SU-DHL-6 (cell line): ENCODE results near the gene GRM3.

Source experiments
- H2AFZ ChIP-seq: fragments of 200-600 bp; sonication (generic); 2 replicates; pipeline ENCODE4 v1.6.1; 2014; ENCODE audit warnings: low read depth, mild to moderate bottlenecking, moderate library complexity, mixed read lengths, antibody characterized with exemption, low read length; ENCODE audit not compliant: severe bottlenecking
- H3F3A ChIP-seq: fragments of 200-600 bp; shearing (Covaris generic); 2 replicates; pipeline ENCODE4 v1.6.0; 2016; ENCODE audit warnings: antibody characterized with exemption, mild to moderate bottlenecking; ENCODE audit not compliant: insufficient read depth
- H3K27ac ChIP-seq: fragments of 200-600 bp; sonication (generic); 2 replicates; pipeline ENCODE4 v1.5.1; 2016; ENCODE audit warnings: low read depth, mild to moderate bottlenecking, low read length, moderate library complexity, mixed read lengths
- H3K27me3 ChIP-seq: fragments of 200-600 bp; sonication (generic), shearing (Covaris generic); 2 replicates; pipeline ENCODE4 v1.6.0; 2014; ENCODE audit warnings: mild to moderate bottlenecking, low read length
- H3K36me3 ChIP-seq: fragments of 200-600 bp; sonication (generic); 2 replicates; pipeline ENCODE4 v1.6.1; 2014; ENCODE audit warnings: mild to moderate bottlenecking, low read length, mixed read lengths
- H3K4me2 ChIP-seq: fragments of 300-600, 200-600 bp; shearing (Covaris generic), sonication (generic); 2 replicates; pipeline ENCODE4 v1.6.0; 2014; ENCODE audit warnings: low read length, low read depth, mild to moderate bottlenecking; ENCODE audit not compliant: poor library complexity, severe bottlenecking
- H3K4me3 ChIP-seq: fragments of 200-600 bp; sonication (generic); 2 replicates; pipeline ENCODE4 v1.5.1; 2014; ENCODE audit warnings: antibody characterized with exemption, low read length, mild to moderate bottlenecking, mixed read lengths; ENCODE audit not compliant: insufficient read depth, poor library complexity, severe bottlenecking
- H3K79me2 ChIP-seq: fragments of 200-600 bp; sonication (generic); 2 replicates; pipeline ENCODE4 v1.6.1; 2014; ENCODE audit warnings: mild to moderate bottlenecking, low read length, moderate library complexity; ENCODE audit not compliant: insufficient read depth
- H3K9ac ChIP-seq: fragments of 200-600 bp; sonication (generic); 2 replicates; pipeline ENCODE4 v1.7.0; 2014; ENCODE audit warnings: mild to moderate bottlenecking, low read length
- H3K9me2 ChIP-seq: fragments of 200-600 bp; sonication (generic); replicated peaks from 2 replicates; pipeline ENCODE4 v1.6.1; 2014; ENCODE audit warnings: low read length; ENCODE audit not compliant: insufficient read depth
- H3K9me3 ChIP-seq: fragments of 200-600 bp; sonication (generic); 2 replicates; pipeline ENCODE4 v1.6.1; 2014; ENCODE audit warnings: low read length, mixed read lengths; ENCODE audit not compliant: insufficient read depth
- H4K20me1 ChIP-seq: fragments of 200-600 bp; sonication (generic); 2 replicates; pipeline ENCODE4 v1.6.1; 2014; ENCODE audit warnings: low read depth, mild to moderate bottlenecking, antibody characterized with exemption, low read length, moderate library complexity, mixed read lengths
- EZH2phosphoT487 ChIP-seq: fragments of 200-600 bp; sonication (generic), shearing (Covaris generic); conservative IDR thresholded peaks from 2 replicates; pipeline ENCODE4 v1.6.1; 2018; ENCODE audit warnings: mild to moderate bottlenecking, antibody characterized with exemption, low read length, moderate library complexity, mixed read lengths
- TF ChIP-seq, protein P1 (sequence below): fragments of 200-600 bp; sonication (generic); IDR thresholded peaks from one replicate; pipeline ENCODE4 v1.5.1; 2017; ENCODE audit warnings: antibody characterized with exemption, mild to moderate bottlenecking, low read length, moderate library complexity; ENCODE audit not compliant: insufficient read depth, poor library complexity, severe bottlenecking

Gene GRM3

DNA sequence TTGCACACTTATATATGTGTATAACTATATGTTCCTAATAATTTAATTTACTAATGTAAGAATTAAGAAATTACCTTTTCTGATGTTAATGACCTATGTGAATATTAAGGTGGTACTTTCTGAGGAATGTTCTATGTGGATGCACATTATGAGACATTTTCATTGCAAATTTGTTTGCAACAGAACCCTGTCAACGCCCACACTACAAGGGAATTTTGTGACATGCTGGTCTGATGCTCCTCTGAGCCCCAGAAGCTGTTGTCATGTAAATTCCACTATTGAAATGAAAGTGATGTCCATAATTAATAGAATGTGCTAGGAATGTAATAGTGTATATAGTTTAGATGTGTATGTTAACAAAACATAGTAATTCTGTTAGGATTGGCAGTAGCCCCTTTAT is 4.5 kb downstream of the GRM3 start:
- H3K4me3 ChIP-seq, result no peak overlapping the region

DNA sequence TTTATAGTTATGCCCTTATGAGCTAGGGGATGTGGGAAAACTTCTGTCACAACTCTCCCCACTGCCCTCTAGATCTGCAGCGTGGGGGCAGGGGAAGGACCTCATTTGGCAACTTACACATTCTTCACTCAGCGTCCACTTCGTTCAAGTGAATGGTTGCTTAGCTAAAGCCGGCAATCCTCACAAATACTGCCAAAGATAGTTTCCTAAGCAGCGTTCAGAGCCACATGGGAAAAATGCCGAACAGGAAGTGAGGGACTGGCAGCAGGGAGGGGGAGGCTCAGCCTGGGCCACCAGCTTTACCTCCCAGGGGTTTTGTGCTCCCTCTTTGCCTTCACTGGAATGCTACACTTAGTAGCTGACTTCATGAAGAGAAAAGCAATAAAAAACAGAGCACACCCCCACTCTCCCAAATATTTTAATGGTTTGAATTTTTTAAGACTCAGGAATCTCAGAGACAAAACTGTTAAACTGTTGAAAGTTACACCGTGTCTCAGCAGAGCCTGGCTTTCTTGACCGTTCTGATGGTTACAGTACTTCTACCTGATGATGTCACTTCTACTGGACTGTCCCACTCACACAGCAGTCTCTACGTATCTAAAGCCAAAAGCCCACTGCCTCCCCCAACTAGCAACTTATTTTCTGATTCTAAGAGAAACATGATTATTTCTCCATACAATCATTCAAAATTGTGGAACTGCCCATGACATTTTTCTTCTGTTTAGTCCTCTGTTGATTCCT is 10.4 kb downstream of the GRM3 start:
- Histone ChIP-seq H3K36me3 (no peaks in the 10 kb centered on the region), H3K27ac (no peak overlapping the region), H3K9me2 (no peaks in the 10 kb centered on the region), H3K4me3 (no peak overlapping the region), H3K27me3 (no peaks in the 10 kb centered on the region), H3K79me2 (no peaks in the 10 kb centered on the region), H2AFZ (no peak overlapping the region), H3K9me3 (no peaks in the 10 kb centered on the region), H4K20me1 (no peaks in the 10 kb centered on the region), H3K9ac (no peak overlapping the region), H3F3A (no peaks in the 10 kb centered on the region), H3K4me2 (no peak overlapping the region)
- TF ChIP-seq, protein P1, sequence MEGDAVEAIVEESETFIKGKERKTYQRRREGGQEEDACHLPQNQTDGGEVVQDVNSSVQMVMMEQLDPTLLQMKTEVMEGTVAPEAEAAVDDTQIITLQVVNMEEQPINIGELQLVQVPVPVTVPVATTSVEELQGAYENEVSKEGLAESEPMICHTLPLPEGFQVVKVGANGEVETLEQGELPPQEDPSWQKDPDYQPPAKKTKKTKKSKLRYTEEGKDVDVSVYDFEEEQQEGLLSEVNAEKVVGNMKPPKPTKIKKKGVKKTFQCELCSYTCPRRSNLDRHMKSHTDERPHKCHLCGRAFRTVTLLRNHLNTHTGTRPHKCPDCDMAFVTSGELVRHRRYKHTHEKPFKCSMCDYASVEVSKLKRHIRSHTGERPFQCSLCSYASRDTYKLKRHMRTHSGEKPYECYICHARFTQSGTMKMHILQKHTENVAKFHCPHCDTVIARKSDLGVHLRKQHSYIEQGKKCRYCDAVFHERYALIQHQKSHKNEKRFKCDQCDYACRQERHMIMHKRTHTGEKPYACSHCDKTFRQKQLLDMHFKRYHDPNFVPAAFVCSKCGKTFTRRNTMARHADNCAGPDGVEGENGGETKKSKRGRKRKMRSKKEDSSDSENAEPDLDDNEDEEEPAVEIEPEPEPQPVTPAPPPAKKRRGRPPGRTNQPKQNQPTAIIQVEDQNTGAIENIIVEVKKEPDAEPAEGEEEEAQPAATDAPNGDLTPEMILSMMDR, result no peak
- no peak for TF ChIP-seq EZH2phosphoT487

More for the DNA sequence above, 4.5 kb downstream of the GRM3 start:
- no peaks in the 10 kb centered on the region for H3K9me3 ChIP-seq
- no peaks in the 10 kb centered on the region for H3K27me3 ChIP-seq
- H2AFZ ChIP-seq, result no peak overlapping the region
- H3K9me2 ChIP-seq, result no peaks in the 10 kb centered on the region
- H3K79me2 ChIP-seq, result no peaks in the 10 kb centered on the region
- no peak overlapping the region for H3K9ac ChIP-seq
- no peaks in the 10 kb centered on the region for H3K36me3 ChIP-seq
- H3F3A ChIP-seq, result no peaks in the 10 kb centered on the region
- no peak overlapping the region for H3K27ac ChIP-seq
- H3K4me2 ChIP-seq, result no peak overlapping the region
- H4K20me1 ChIP-seq, result no peaks in the 10 kb centered on the region
- TF ChIP-seq, protein P1, result no peak
- no peak for TF ChIP-seq EZH2phosphoT487

DNA sequence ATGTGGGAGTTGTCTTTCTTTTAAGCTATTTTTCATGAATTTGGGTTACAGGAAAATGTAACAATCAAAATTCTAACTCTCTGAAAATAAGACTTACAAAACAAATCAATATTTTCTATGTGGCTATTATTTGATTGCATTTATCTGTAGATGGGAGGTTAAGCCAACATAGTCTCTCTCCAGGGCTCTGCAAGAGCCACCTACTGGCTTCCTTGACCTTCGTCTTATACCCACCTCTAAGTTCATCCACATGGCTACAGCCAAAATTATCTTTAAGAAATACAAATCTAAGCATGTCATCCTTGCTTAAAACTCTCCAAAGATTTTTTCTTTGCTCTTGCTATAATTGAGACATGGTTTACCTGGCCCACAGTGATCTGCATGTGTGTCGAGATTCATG is 14.2 kb downstream of the GRM3 start:
- no peak overlapping the region for H3K9ac ChIP-seq
- no peaks in the 10 kb centered on the region for H4K20me1 ChIP-seq
- H3K27ac ChIP-seq, result no peak overlapping the region
- no peaks in the 10 kb centered on the region for H3K79me2 ChIP-seq
- no peaks in the 10 kb centered on the region for H3K27me3 ChIP-seq
- no peaks in the 10 kb centered on the region for H3F3A ChIP-seq
- no peak overlapping the region for H3K4me3 ChIP-seq
- no peak for TF ChIP-seq EZH2phosphoT487
- TF ChIP-seq, protein P1, result no peak
- no peak overlapping the region for H2AFZ ChIP-seq
- H3K4me2 ChIP-seq, result no peak overlapping the region
- no peaks in the 10 kb centered on the region for H3K36me3 ChIP-seq
- no peaks in the 10 kb centered on the region for H3K9me3 ChIP-seq
- H3K9me2 ChIP-seq, result no peaks in the 10 kb centered on the region
